Sigmoid colon (tissue), 3 donors: ENCODE measurements around the gene STK32B.

Experiments
- POLR2A ChIP-seq, 2 donors: fragments of 450-650 bp; IDR thresholded peaks; one replicate each; pipeline ENCODE4 v1.6.1; 2016; ENCODE audit warnings: antibody characterized with exemption in 2 of 2, mild to moderate bottlenecking in 2 of 2, moderate library complexity in 2 of 2
- TF ChIP-seq, protein P1 (sequence below), 4 experiments: fragments of 450-650 bp in 3 of 4; fragments of 200-600 bp in 1 of 4; IDR thresholded peaks; one replicate each; pipeline ENCODE4 v1.5.1; 2016 to 2019; ENCODE audit warnings: antibody characterized with exemption in 4 of 4, mild to moderate bottlenecking in 3 of 4, moderate library complexity in 2 of 4

DNA sequence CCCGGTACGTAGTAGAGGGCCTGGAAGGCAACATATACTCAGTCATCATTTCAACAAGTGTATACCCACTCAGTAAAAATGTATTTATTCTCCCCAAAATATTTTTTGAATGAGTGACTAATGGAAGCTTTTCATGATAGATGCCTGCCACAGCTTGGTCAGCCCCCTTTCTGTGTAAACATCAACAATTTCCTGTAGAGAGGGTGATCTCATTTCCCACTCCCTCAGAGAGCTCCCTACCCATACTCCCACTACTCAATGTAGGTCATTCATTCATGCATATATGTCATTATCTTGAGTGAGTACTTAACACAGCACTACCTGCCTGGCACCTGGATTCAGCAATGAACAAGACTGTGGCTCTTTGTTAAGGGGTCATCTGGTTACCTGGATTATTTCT lies 81.9 kb downstream of the STK32B start:
- TF ChIP-seq, protein P1, sequence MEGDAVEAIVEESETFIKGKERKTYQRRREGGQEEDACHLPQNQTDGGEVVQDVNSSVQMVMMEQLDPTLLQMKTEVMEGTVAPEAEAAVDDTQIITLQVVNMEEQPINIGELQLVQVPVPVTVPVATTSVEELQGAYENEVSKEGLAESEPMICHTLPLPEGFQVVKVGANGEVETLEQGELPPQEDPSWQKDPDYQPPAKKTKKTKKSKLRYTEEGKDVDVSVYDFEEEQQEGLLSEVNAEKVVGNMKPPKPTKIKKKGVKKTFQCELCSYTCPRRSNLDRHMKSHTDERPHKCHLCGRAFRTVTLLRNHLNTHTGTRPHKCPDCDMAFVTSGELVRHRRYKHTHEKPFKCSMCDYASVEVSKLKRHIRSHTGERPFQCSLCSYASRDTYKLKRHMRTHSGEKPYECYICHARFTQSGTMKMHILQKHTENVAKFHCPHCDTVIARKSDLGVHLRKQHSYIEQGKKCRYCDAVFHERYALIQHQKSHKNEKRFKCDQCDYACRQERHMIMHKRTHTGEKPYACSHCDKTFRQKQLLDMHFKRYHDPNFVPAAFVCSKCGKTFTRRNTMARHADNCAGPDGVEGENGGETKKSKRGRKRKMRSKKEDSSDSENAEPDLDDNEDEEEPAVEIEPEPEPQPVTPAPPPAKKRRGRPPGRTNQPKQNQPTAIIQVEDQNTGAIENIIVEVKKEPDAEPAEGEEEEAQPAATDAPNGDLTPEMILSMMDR (IDR thresholded peaks at IDR 0.05): no peak
- TF ChIP-seq POLR2A (IDR thresholded peaks at IDR 0.05): no peak
